HG02884 (cell line): ENCODE data around the gene HOXA6.

ENCODE experiments used
- ATAC-seq: cut with Tn5 transposase; IDR thresholded peaks from one replicate; pipeline ENCODE4 v1.9.1; 2021; ENCODE audit warnings: mild to moderate bottlenecking, moderate library complexity; ENCODE audit not compliant: unreplicated experiment

HOXA6 gene

GRCh38 chr7:27141137-27141922, 6.2 kb downstream of the HOXA6 start:
- ATAC-seq = no peak

DNA sequence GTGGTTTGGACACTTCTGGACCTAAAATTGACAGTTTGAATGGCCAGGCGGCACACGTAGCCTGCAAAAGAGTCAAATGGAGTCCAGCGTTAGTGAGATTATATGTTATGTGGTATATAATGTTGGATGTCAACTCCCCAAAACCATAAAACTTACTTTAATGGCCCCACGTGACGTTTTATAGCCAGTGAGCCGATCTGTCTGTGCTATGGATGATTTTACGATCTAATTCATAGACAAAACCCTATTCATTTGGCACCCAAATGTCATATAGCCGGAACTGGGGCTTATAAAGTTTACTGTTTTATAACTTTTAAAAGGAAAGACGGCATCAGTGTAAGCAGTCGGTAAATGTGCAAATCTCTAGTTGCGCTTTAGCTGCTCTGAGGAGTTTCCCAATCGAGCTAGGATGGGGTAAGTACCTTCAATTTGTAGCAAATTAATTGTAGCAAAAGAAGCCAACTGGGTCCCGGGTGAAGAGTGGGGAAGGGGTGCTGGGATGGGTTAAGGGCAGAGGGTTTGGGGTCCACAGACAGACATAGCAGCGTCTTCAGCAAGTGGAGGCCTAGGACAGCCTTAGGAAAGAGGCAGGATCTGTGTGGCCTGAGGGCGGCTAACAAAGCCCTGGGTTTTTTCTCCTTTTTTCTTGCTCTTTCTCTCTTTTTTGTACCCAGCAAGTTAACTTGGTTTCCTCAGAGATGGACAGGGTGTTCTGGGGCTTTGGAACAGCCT, 7.3 kb downstream of the HOXA6 start:
- ATAC-seq = no peak

GRCh38 chr7:27139334-27140125, 8.0 kb downstream of the HOXA6 start:
- ATAC-seq = no peak

DNA sequence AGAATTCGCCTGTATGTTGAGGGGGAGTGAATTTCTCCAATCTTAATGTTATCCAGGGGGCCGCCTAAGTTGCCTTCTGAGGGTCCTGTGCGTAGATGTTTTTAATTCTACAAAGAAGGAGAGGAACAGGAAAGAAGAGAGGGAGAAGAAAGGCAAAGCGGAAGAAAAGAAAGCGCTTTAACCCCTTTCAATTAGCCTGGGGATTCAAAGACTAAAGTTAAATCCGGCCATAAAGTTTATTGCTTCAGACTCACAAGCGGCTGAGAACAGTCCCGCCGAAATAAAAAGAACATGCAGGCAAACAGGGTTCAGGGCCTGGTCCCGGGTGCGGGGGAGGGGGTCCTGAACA, 8.6 kb downstream of the HOXA6 start:
- no peak for ATAC-seq

GRCh38 chr7:27138472-27138871, 9.1 kb downstream of the HOXA6 start:
- ATAC-seq = no peak

GRCh38 chr7:27137640-27138315, 9.8 kb downstream of the HOXA6 start:
- ATAC-seq = no peak

DNA sequence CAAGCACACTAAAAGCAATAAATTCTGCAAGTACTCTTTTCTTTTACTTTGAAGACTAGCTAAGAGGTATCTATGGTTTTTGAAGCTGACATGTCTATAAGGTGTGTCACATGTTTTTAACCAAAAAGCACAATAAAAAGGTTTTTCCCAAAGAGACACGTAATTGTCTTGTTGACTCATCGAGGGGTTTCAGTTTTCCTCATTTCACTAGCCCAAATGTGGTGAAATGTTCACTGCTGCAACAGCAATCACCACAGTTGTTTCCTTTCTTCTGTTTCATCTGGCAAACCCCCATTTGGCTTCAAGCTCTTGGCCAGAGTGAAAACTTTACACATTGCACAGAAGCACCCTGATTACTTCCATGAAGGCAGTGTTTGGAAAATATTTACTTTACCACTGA, 13.2 kb downstream of the HOXA6 start:
- no peak for ATAC-seq

DNA sequence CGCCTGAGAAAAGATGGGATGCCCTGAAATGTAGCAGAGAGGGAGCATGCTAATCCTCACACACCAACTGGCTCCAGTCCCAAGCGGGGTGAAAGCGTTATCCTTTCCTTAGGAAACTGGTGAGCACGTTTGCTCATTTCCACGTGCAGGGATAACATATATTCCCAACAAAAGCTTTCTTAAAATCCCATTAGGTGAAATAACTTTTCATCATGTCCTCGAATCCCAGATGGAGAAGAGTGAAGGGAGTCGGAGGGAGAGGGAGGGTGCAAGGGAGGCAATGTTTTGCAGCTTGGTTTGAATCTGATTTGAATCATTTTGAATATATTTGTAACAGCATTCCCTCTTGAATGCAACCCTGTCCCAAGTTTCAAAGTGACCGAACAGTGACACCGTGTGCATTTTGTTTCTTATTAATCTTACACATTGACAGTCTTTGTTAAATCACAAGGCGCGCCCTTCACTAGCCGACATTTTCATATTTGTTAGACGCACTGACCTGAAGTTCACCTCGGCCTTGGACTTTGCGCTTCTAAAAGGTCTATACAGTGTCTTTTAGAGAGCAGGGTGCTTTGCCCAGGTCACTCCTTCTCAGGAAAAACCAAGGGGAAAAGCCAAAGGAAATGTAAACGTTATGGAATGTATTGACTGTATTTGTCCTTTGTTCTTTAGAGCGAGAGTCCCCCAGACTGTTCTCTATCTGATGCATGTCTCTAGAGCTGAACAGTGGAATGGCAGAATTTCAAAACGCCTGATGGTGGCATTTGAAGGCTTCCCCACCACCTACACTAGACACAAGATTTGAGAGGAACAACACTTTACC, 14.0 kb downstream of the HOXA6 start:
- ATAC-seq = no peak

DNA sequence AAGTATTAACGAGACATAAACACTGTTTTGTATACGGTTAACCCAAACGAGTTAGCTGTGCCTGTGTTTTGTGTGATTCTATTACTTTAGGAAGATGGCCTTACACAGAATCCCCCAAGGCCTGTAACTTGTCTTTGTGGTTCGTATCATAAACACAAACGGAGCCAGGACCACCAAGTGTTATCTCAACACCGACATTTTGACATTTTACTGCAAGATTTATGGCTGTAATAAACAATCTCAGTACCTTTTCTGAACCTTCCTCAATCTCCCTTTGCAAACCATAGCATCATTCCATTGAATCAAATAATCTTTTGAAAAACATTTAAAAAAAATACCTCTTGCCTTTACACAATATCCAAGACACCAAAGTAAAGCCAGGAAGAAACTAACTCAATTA, 14.6 kb downstream of the HOXA6 start:
- ATAC-seq = no peak

DNA sequence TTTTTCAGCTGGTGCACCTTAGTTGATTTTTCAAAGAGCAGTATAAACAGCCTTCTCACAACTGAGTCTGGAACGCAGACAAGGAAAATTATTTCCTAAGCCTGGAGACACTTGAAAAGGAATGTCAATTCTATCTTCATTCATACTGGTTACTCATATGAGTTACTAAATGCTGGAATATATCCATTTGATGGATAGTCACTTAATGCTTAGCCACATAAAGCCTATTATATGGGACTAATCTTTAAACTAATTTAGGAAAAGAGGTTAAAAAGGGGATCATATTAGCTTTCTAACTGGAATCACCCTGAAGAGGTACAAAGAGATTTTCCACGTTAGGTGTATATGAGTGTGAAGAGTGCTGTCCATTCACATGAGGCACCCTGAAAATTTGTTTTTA, 15.4 kb downstream of the HOXA6 start:
- ATAC-seq = no peak

GRCh38 chr7:27131390-27131819, 16.2 kb downstream of the HOXA6 start:
- ATAC-seq = no peak

GRCh38 chr7:27130540-27131389, 16.8 kb downstream of the HOXA6 start, which contains the start of gene HOXA4:
Gene HOXA4 (minus strand): TSS chr7:27130757. CDS start chr7:27130733, 24 bp downstream.
- ATAC-seq = no peak

GRCh38 chr7:27129729-27130539, 17.6 kb downstream of the HOXA6 start:
- no peak for ATAC-seq

DNA sequence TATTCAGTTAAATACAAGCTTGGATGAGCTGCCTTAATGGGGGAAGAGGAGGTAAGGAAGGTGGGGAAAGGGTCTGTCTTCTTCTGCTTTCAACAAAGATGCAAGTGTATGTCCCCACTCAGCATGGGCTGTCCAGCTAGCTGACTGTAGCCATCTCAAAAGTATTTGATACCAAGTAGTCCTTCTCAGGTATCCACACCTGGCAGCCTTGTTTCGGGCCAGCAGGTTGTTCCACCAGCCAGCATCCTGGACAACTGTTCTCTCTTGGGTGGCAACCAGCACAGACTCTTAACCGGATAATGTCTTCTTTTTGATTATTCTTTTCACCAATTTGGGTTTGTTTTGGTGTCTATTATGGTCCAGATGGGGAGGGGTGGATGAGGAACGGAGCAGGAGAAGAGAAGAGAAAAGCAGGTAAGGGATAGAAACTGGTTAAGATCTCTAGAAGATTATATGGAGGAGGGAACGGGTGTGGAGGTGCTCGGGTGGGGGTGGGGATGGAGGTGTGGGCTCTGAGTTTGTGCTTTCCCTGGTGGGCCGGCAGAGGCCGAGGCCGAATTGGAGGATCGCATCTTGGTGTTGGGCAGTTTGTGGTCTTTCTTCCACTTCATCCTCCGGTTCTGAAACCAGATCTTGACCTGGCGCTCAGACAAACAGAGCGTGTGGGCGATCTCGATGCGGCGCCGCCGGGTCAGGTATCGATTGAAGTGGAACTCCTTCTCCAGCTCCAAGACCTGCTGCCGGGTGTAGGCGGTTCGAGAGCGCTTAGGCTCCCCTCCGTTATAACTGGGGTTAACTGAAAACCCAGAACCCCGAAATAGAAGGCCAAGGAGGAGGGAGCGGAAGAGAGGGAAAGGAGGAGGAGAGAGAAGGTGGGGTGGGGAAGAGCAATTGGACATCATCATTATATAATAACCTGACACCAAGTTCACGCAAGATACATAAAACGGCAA, 18.5 kb downstream of the HOXA6 start:
- ATAC-seq = no peak

GRCh38 chr7:27128034-27128433, 19.5 kb downstream of the HOXA6 start:
- ATAC-seq = no peak

- ATAC-seq = no peak
Observed at GRCh38 chr7:27126596-27127327, 20.8 kb downstream of the HOXA6 start.

- ATAC-seq = no peak
Observed at GRCh38 chr7:27125986-27126394, 21.6 kb downstream of the HOXA6 start.
